ENCODE data around the gene MFAP4.

The MFAP4 gene

GRCh38 chr17:19414396-19415280 is 27.6 kb upstream of the MFAP4 start:
- no peaks in the 10 kb centered on the region for H3F3A ChIP-seq (ENCODE audit: insufficient read depth)

DNA sequence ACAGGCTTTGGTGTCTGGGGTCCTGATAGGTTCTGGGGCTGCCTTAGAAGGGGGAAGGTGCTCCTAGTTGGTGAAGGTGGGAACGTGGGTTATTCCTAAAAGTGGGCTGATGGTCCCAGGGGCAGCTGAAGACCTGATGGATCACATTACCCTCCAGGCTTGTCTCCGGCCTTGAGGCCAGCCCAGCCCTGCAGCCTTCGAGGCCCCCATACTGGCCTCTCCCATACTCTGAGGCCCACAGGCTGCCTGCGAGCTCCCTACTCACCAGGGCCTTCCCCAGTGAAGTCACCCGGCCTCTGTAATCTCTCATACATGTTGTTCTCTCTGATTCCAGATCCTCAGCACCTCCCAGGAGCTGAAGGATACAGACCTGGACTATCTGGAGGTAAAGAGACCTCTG is 26.8 kb upstream of the MFAP4 start:
- H3F3A ChIP-seq (ENCODE audit: insufficient read depth): no peaks in the 10 kb centered on the region
- no peaks in the 10 kb centered on the region for H3K79me2 ChIP-seq (ENCODE audit: insufficient read depth, low read length)
- H2AFZ ChIP-seq (ENCODE audit: low read depth, low read length, severe bottlenecking): no peak overlapping the region
- H3K4me2 ChIP-seq (ENCODE audit: low read depth, low read length, poor library complexity, severe bottlenecking): no peak overlapping the region
- no peak overlapping the region for H3K4me3 ChIP-seq (ENCODE audit: insufficient read depth, low read length, poor library complexity, severe bottlenecking)
- no peaks in the 10 kb centered on the region for H4K20me1 ChIP-seq (ENCODE audit: low read depth, low read length)
- no peaks in the 10 kb centered on the region for H3K27me3 ChIP-seq (ENCODE audit: low read length)
- TF ChIP-seq, protein P1, sequence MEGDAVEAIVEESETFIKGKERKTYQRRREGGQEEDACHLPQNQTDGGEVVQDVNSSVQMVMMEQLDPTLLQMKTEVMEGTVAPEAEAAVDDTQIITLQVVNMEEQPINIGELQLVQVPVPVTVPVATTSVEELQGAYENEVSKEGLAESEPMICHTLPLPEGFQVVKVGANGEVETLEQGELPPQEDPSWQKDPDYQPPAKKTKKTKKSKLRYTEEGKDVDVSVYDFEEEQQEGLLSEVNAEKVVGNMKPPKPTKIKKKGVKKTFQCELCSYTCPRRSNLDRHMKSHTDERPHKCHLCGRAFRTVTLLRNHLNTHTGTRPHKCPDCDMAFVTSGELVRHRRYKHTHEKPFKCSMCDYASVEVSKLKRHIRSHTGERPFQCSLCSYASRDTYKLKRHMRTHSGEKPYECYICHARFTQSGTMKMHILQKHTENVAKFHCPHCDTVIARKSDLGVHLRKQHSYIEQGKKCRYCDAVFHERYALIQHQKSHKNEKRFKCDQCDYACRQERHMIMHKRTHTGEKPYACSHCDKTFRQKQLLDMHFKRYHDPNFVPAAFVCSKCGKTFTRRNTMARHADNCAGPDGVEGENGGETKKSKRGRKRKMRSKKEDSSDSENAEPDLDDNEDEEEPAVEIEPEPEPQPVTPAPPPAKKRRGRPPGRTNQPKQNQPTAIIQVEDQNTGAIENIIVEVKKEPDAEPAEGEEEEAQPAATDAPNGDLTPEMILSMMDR (IDR thresholded peaks at IDR 0.05; ENCODE audit: insufficient read depth, low read length, poor library complexity, severe bottlenecking): no peak
- TF ChIP-seq EZH2phosphoT487 (conservative IDR thresholded peaks at IDR 0.05; ENCODE audit: low read length): no peak
- no peak overlapping the region for H3K9ac ChIP-seq (ENCODE audit: low read length)
- H3K36me3 ChIP-seq (ENCODE audit: low read length): no peaks in the 10 kb centered on the region
- H3K9me2 ChIP-seq (replicated peaks; ENCODE audit: insufficient read depth, low read length): no peaks in the 10 kb centered on the region
- no peaks in the 10 kb centered on the region for H3K9me3 ChIP-seq (ENCODE audit: insufficient read depth, low read length)
- H3K27ac ChIP-seq (ENCODE audit: low read depth, low read length): no peak overlapping the region

More at GRCh38 chr17:19414396-19415280, 27.6 kb upstream of the MFAP4 start:
- Histone ChIP-seq H3K27ac (ENCODE audit: low read depth, low read length) (no peak overlapping the region), H3K36me3 (ENCODE audit: low read length) (no peaks in the 10 kb centered on the region), H3K4me3 (ENCODE audit: insufficient read depth, low read length, poor library complexity, severe bottlenecking) (no peak overlapping the region), H4K20me1 (ENCODE audit: low read depth, low read length) (no peaks in the 10 kb centered on the region), H3K79me2 (ENCODE audit: insufficient read depth, low read length) (no peaks in the 10 kb centered on the region), H3K4me2 (ENCODE audit: low read depth, low read length, poor library complexity, severe bottlenecking) (no peak overlapping the region), H3K9me3 (ENCODE audit: insufficient read depth, low read length) (no peaks in the 10 kb centered on the region), H3K9ac (ENCODE audit: low read length) (no peak overlapping the region), H2AFZ (ENCODE audit: low read depth, low read length, severe bottlenecking) (no peak overlapping the region), H3K27me3 (ENCODE audit: low read length) (no peaks in the 10 kb centered on the region), H3K9me2 (replicated peaks; ENCODE audit: insufficient read depth, low read length) (no peaks in the 10 kb centered on the region)
- TF ChIP-seq EZH2phosphoT487 (conservative IDR thresholded peaks at IDR 0.05; ENCODE audit: low read length): no peak
- TF ChIP-seq, protein P1 (IDR thresholded peaks at IDR 0.05; ENCODE audit: insufficient read depth, low read length, poor library complexity, severe bottlenecking): no peak

GRCh38 chr17:19412984-19413383 is 26.0 kb upstream of the MFAP4 start:
- no peak for TF ChIP-seq EZH2phosphoT487 (conservative IDR thresholded peaks at IDR 0.05; ENCODE audit: low read length)
- TF ChIP-seq, protein P1 (IDR thresholded peaks at IDR 0.05; ENCODE audit: insufficient read depth, low read length, poor library complexity, severe bottlenecking): no peak
- Histone ChIP-seq H3K9ac (ENCODE audit: low read length) (no peak overlapping the region), H3K79me2 (ENCODE audit: insufficient read depth, low read length) (no peaks in the 10 kb centered on the region), H3K27me3 (ENCODE audit: low read length) (no peaks in the 10 kb centered on the region), H2AFZ (ENCODE audit: low read depth, low read length, severe bottlenecking) (no peak overlapping the region), H3K4me3 (ENCODE audit: insufficient read depth, low read length, poor library complexity, severe bottlenecking) (no peak overlapping the region), H3F3A (ENCODE audit: insufficient read depth) (no peaks in the 10 kb centered on the region), H3K36me3 (ENCODE audit: low read length) (no peaks in the 10 kb centered on the region), H3K27ac (ENCODE audit: low read depth, low read length) (no peak overlapping the region), H3K4me2 (ENCODE audit: low read depth, low read length, poor library complexity, severe bottlenecking) (no peak overlapping the region), H4K20me1 (ENCODE audit: low read depth, low read length) (no peaks in the 10 kb centered on the region), H3K9me3 (ENCODE audit: insufficient read depth, low read length) (no peaks in the 10 kb centered on the region), H3K9me2 (replicated peaks; ENCODE audit: insufficient read depth, low read length) (no peaks in the 10 kb centered on the region)
